Measurements from ENCODE around the gene SH3GL3.

Gene SH3GL3

DNA sequence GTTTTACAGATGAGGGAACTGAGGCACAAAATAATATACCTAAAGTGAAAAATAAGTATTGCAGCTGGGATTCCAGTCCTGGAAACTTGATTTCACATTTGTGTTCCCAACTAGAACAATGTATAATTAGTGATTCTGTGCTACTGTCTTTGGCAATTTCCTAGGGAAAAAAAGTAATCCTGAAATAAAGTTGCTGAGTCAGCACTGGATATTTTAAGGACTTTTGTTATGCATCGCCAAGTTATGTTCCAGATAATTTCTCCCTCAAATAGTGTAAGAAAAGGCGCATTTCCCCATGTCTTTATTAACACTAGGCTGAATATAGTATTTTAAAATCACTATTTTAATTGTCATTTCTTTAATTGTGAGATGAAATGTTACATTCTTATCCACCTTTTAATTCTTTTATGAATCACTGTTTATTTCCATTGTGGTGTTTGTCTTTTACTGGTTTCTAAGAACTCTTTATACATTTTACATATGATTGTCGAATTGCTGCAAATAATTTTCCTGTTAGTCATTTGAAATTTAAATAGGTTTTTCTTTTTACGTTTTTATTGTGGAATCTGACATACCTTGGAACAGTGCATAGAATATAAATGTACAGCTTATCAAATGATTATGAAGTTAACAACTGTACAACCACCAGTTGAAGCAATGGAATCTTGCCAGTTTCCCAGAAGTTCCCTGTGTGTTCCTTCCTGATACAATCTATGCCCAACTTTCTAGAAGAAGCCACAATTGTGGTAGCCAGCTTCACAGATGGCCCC, 56.6 kb downstream of the SH3GL3 start:
- no peak for DNase-seq (ENCODE audit: low spot score)

DNA sequence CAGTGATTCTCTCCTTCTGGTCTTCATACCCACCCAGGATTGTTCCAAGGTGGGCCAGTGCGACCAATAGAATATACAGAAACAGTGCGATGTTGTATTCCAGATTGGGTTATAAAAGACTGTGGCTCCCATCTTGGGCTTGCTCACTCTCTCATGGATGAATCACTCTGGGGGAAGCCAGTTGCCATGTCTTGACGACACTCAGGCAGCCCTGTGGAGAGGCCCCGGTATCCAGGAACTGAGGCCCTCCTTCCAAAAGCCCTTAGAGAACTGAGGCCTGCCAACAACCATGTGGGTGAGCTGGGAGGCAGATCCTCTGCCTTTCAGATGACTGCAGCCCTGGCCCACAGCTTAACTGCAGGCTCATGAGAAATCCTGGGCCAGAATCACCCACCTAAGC, 57.2 kb downstream of the SH3GL3 start:
- DNase-seq (ENCODE audit: low spot score): no peak

DNA sequence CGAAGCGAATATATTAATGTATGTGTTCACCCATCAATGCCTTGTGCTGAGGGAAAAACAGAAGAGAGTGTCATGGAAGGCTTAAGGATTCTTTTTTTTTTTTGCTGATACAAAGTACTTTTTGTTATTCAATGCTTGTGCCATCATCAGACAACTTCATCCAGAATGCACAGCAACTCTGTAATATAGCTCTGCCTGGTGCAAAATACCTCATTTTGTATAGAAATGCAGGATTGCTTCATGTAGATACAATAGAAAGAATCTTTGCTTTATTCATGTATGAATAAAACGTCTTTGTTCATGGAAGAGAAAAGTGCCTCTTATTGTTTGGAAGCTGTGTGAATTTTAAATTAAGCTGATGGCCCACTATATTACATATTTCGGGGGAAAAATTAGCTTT, 62.9 kb downstream of the SH3GL3 start:
- DNase-seq (ENCODE audit: low spot score): no peak

DNA sequence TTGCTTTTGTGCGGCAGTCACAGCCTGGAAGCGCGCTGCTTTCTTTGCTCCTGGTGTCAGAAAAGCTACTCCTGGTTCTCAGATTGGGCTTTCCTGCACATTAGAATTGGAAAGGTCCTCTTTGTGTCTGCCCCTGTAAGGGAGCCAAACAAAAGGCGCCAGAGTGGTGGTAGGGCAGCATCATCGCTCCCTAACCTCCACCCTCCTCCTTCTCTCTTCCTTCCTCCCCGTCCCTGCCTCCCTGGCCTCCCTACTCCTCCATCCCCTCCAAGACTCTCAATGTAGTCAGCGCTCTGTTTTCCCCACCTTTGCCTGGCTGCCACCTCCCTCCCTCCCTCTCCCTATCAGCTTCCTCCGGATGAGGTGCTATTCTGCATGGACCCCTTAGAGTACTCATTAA, 65.3 kb downstream of the SH3GL3 start:
- DNase-seq (ENCODE audit: low spot score): no peak

DNA sequence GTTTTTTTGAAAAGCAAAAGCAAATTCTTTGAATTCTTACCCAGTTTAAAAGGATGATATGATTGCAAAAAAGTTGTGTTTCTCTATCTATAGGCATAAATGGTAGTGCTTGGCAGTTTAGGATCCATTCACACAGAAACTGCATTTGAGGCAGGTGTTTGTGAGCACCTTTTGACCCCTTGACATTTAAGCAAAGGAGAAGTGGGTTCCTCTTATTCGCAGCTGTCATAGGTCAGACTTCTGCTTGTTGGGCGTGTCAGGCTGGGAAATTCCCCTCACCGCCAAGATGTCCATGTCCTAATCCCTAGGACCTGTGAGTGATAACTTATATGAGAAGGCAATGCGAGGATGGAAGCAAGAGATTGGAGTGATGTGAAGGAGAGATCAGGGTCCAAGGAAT, 67.4 kb downstream of the SH3GL3 start:
- no peak for DNase-seq (ENCODE audit: low spot score)

DNA sequence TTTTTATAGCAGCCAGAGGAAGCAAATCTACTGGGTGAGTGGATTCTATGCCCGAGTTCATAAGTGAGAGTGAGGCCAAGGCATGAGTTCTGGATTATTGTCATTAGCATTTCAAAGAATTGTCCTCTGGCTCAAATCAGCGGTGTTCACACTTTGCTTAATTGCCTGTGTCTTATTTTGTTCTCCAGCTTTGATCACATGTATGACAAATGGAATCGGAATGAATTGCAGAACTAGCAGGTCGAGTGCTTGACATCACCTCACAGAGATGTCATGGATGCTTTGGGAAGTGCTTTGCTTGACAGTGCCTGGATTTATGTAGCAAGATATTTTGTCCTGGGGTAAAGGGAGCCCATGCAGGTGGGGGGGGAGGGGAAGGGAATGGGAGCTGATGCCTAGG, 68.0 kb downstream of the SH3GL3 start:
- DNase-seq (ENCODE audit: low spot score): no peak

DNA sequence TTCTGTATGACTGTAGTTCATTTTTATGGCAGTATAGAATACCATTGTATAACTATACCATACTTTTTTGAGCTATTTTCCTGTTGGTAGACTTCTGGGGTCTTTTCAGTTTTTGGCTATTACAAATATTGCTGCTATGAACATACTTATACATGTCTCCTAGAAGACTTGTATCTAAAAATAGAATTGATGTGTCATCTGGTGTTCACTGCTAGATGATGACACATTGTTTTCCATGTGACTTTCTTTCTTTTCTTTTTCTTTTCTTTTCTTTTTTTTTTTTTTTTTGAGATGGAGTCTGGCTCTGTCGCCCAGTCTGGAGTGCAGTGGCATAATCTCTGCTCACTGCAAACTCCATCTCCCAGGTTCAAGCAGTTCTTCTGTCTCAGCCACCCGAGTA, 69.8 kb downstream of the SH3GL3 start:
- DNase-seq (ENCODE audit: low spot score): no peak

DNA sequence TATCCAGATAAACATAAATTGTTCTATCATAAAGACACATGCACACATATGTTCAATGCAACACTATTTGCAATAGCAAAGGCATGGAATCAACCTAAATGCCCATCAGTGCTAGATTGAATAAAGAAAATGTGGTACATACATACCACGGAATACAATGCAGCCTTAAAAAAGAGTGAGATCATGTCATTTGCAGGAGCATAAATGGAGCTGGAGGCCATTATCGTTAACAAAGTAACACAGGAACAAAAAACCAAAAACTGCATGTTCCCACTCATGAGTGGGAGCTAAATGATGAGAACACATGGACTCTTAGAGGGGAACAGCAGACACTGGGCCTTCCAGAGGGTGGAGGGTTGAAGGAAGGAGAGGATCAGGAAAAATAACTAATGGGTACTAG, 79.2 kb downstream of the SH3GL3 start:
- no peak for DNase-seq (ENCODE audit: low spot score)

DNA sequence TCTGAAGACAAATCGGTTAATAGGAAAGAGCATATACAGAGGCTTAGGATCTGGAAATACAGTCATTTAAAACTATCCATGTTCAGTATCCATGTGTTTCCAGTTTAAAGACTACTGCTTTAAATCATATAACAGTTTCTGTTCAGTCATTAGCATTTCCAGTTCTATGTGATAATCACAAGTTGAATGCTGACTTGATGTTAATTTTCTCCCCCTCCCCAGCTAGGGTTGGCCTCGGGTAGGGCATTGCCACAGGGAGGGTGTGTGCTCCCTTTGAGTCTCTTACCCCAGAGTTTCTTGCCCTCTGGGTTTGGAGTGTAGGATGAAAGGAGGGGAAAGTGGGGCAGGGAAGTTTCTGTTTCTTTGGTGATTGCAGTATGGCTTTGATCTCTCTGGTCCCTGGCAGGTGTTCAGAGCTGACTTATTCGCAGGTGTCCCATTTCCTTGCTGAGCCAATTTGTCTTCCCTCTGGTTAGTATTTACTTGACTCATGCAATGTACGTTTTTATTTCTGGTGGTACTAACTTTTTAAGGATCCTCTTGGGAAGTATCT, 86.3 kb downstream of the SH3GL3 start:
- no peak for DNase-seq (ENCODE audit: low spot score)

DNA sequence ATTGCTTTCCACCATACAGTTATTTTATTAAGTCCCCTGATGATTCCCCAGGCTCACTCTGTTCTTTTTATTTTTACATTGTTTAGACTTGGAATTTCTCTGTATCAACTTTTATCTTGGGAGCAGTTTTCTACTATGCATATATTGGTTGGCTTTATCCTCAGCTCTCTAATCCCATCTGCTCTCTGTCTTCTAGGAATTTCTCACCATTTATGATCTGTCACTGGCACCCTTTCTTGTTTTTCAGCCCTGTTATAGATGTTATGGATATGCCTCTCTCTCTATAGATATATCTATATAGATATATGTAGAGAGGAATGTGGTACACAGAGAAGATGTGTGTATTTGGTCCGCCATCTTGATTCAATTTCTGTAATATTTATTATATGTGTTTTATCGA, 90.5 kb downstream of the SH3GL3 start:
- DNase-seq (ENCODE audit: low spot score): no peak

DNA sequence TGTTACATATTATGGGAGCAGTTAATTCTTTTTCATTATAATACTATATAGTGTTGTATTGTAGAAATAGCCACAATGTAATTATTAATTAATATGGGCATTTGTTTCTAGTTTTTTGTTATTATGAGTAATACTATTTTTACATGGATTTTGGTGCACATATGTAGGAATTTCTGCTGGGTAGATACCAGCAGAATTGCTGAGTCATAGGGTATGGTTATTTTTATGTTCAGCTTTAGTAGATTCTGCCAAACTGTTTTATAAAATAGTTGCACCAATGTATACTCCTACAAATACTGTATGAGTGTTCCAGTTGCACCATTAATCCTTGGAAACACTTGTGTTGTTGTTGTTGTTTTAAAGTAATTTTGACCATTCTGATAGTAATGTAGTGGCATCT, 91.5 kb downstream of the SH3GL3 start:
- no peak for DNase-seq (ENCODE audit: low spot score)

DNA sequence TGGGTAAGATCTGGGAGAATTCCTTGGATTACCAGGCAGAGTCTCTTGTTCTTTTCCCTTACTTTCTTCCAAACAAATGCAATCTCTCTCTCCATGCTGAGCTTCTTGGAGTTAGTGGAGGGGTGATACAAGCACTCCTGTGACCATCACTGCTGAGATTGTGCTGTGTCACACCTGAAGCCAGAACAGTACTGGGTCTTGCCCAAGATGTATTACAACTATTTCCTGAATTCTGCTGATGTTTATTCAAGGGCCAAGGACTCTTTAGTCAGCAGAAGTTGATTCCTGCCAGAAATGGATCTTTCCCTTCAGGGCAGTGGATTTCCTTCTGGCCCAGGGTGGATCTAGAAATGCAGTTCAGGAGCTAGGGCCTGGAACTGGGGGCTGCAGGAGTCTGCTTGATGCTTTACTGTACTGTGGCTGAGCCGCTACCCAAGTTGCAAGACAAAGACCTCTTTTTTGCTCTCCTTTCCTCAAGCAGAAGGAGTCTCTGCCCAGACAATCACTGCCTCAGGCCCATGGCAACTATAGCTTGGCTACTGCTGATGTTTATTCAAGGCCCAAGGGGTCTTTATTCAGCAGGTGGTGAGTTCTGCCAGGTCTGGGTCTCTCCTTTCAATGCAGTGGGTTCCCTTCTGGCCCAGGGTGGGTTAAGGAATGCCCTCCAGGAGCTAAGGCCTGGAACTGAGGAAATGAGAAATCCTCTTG, 98.8 kb downstream of the SH3GL3 start:
- no peak for DNase-seq (ENCODE audit: low spot score)

DNA sequence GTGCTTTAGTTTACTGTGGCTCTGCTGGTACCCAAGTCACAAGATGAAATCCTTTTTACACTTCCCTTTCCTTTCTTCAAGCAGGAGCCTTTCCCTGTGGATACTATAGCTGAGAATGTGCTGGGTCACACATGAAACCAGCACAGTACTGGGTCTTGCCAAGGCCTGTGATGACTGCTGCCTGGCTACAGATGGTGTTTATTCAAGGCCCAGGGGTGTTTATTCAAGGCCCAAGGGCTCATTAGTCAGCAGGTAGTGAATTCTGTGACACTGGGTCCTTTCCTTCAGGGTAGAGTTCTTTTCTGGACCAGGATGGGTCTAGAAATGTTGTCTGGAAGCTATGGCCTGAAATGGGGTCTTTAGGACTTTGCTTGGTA, 99.4 kb downstream of the SH3GL3 start:
- no peak for DNase-seq (ENCODE audit: low spot score)

DNA sequence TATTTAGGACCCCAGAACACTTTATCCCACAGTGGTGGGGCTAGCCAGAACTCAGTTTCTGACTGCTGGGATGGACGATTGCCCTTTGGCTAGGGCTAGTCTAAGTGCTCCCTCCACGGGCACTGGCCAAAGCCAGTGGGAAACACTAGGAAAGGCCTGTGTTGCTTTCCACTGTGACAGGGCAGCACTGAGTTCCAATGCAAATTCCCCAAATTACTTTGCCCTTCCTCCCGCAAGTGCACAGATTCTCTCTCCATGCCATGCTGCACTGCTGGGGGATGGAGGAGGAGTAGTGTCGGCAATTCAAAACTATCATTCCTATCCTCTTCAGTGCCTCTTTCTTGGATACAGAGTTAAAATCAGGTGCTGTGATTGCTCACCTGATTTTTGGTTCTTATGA, 100.0 kb downstream of the SH3GL3 start:
- DNase-seq (ENCODE audit: low spot score): no peak

DNA sequence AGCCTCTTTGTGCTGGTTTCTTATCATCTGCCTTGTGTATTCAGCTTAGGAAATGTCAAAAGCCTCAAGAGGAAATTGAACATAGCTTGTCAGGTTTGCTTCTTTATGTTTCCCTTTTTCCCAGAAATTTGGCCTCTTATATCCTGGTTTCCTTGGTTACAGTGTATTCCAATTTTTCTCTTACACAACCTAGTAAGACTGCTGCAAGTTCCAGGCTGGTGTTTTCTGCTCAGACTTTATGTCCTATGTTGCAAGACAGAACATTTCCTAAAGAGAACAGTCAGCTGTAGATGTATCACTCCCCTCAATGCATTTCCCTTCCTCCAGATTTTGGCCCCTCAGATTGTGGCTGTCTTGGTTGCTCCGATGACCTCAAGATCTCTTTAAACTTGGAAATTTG, 102.5 kb downstream of the SH3GL3 start:
- DNase-seq (ENCODE audit: low spot score): no peak

DNA sequence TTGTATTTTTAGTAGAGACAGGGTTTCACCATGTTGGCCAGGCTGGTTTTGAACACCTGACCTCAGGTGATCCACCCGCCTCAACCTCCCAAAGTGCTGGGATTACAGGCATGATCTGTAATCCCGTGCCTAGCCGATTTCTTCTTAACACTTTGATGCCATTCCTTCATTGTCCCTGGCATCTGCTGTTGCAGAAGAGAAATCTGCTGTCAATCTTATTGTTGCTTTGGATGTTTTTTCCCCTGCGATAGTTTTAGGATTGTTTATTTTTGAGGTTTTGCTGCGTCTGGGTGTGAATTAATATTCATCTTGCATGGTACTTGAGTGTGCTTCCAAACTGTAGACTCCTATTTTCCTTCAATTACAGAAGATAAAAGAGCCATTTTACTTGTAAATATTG, 107.4 kb downstream of the SH3GL3 start:
- no peak for DNase-seq (ENCODE audit: low spot score)

DNA sequence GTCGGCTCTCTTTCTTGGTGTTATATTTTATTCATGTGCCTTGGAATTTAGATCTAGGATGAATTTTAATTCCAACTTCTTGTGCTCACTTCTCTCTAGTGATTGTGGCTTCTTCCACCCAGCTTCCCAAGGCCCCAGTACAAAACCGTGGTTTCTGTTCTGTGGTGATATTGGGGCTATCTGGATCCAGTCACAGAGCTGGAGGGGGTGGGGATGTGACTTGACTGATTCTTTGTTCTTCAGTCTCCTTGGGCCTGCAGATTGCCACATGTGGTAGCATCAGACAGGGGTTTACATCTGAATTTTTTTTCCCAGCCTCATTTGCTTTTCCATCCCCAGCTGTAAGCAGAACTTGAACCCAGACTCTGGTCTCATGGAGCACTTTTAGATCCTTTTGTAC, 108.2 kb downstream of the SH3GL3 start:
- no peak for DNase-seq (ENCODE audit: low spot score)

DNA sequence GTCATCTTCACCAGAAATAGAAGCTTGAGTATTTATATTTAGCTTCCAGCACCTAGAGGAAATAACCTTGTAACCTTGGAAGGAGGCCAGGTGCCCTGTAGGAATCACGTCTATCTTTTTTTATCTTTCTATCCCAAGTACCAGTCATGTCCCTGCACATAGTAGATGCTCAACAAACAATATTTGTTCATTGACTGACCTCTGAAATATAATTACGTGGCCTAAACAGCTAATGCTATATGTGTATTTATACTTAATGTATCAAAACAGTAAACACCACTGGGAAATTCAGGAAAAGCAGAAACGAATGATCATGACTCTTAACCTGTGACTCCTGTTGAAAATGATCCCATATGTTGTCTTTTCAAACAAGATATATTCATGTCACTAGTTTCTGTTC, 108.9 kb downstream of the SH3GL3 start:
- no peak for DNase-seq (ENCODE audit: low spot score)

DNA sequence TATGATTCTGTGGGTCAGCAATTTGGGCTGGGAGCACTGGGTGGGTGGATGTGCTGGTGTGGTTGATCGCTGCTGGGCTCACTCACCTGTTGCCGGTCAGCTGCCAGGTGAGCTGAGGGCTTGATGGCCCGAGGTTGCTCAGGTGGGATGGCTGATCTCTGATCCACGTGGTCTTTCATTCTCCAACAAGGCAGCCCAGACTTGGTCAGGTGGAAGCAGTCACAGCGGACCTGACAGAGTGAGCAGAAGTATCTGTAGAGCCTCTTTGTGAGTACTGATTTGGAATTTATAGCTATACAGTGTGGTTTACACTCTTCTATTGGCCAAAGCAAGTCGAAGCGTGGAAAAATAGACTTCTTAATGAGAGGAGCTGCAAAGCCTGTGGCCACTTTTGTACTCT, 109.6 kb downstream of the SH3GL3 start:
- DNase-seq (ENCODE audit: low spot score): no peak

DNA sequence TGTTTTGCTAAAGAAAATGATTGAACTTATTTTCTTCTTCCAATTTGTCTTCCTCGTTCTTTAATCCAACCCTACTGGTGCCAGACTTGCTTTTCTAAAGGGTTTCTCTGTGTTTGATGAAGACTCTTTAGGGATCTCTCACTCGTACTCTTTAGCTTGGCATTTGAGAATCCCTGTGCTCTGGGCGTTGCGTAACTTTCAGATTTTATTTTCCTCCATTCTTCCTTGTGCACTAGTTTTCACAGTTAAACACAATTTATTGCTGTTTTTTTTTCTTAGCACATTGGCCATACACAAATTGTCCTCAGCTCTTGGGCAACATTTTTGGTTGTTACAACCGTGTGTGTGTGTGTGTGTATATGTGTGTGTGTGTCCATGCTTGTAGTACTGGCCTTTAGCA, 111.0 kb downstream of the SH3GL3 start:
- no peak for DNase-seq (ENCODE audit: low spot score)

DNA sequence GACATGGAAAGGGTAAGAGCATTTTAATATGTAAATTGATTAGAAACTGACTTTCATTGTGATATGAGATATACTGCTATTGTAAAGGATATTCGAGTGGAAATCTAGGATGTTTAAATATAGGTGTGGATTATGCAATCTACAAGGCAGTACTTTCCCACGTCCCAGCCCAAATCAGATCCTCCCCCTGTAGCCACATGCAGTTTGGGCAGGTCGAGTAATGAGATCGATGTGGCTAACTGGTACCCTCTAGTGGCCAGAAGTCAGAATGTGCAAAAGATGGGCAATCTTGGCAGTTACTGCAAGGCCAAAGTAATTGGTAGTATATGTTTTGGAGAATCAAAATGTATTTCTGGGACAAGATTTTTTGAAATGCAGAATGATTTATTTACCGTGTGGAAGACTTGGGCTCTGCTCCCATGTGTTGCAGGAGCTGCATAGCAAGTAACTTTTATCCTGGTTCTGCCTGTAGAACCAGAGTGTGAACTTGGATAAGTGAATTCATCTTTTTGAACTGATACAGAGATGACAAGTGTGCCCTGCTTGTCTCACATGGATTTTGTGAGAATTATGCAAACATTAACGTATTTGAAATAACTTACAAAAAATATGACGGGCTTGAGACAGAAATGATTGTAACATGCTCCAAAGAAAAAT, 112.3 kb downstream of the SH3GL3 start:
- DNase-seq (ENCODE audit: low spot score): peak; percentile 57

DNA sequence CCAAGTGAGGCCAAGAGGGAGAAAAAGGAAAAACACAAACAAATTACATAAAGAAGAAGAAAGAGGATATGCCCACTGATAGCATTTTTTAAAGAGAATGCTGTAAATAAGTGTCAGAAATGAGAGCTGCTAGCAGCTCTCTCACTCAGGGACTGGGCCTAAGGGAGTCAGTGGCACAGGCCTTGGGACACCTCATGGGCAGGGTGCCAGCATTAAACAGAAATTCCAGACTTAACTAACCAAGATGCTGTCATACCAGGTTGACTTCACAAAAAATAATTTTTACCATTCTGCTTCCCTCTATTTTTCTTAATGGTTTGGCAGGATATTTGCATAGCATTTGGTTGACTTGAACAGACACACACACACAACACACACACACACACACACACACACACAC, 114.5 kb downstream of the SH3GL3 start:
- DNase-seq (ENCODE audit: low spot score): no peak

DNA sequence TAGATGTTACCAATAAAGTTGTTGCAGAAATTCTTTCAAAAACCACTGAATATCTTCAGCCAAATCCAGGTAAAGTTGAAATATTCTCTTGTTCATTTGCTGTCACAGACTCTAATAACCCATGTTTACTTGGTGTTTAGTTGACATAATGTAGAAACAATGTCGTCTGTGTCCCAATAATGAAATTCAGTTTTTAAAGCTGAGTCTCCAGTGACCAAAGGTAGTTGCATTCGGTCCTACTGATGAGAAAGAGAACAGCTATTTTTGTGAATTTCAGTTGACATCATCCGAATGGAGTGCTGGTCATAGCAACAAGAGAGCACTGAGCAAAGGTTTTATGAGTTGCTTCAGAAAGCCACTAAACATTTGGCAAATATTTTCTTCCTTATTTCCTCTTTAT, 118.0 kb downstream of the SH3GL3 start:
- DNase-seq (ENCODE audit: low spot score): no peak
